GOT3 (cell line): ENCODE data around the gene RDH5.
"Not testable (repeated sequence)": the region's sequence is repeated elsewhere in the genome, so short reads cannot be mapped to it uniquely, and the experiment has no call there.

Experiments
- DNase-seq: peaks from one replicate; lab custom pipeline; 2025; ENCODE audit warnings: mixed read lengths; lab: John Stamatoyannopoulos, UW

Gene RDH5

DNA sequence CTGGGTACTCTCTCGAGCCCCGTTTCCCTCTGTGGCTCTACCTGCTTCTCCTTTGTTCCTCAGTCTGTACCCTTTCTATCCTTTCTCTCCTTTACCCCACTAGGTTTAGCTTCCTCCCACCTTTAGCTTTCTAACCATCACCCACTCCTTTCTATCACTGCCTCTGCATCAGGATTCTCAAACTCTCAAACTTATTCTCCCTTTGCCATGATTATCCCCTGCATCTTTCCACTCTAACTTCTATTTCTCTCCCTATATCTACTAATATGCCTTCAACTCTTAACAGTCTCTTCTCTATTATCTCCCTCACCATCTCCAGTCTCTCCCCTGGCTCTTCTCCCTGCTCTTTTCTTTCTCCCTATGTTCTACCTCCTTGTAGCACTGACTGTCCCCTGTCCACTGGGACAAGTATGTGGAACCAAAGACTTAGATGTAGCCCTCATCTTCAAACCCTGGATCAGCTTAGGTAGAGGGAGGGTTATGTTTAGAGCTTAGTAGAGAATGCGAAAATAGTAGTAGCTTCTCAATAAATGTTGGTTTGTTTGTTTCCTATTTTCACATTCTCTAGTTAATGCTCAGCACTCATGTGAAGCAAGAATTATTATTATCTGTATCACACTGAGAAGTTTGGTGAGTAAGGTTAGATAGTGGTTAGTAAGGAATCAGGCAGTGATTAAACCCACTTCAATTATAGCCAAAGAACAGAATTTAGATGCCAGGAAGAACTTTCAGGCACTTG lies 26.1 kb downstream of the RDH5 start:
- DNase-seq: no peak

- no peak for DNase-seq
These were observed 26.7 kb downstream of the RDH5 start for GRCh38 chr12:55746913-55747231.

- no peak for DNase-seq
These were observed 28.2 kb downstream of the RDH5 start for GRCh38 chr12:55748230-55748993.

DNA sequence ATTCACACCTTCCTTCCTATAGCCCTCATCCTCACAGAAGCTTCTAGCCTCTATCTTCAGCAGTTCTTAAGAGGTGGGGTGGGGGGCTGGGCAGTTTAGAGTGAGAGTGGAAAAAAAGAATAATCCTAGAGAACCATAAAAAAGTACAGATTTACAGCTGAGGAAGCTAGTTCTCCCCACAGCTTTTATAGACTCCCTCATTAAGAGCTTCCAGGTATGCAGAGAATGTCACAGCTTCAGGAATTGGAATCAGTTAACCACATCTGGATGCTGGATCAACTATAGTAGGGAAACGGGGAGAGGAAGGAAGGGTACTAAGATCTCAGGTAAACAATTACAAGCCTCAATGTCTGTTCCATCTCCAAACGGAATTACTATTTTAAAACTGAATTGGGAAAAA lies 35.1 kb downstream of the RDH5 start:
- DNase-seq: no peak

- no peak for DNase-seq
These were observed 37.5 kb downstream of the RDH5 start for GRCh38 chr12:55757701-55758100.

DNA sequence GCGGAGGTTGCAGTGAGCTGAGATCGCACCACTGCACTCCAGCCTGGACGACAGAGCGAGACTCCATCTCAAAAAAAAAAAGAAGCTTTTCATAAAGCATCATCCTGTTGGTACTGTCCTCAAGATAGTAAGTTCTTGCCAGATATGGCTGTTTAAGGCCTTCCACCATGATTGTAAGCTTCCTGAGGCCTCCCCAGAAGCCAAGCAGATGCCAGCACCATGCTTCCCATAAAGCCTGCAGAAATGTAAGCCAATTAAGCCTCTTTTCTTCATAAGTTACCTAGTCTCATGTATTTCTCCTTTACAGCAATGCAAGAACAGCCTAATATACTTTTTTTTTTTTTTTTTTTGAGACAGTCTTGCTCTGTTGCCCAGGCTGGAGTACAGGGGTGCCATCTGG lies 38.4 kb downstream of the RDH5 start:
- DNase-seq: not testable (repeated sequence)

GRCh38 chr12:55760663-55761062 lies 40.5 kb downstream of the RDH5 start:
- no peak for DNase-seq

DNA sequence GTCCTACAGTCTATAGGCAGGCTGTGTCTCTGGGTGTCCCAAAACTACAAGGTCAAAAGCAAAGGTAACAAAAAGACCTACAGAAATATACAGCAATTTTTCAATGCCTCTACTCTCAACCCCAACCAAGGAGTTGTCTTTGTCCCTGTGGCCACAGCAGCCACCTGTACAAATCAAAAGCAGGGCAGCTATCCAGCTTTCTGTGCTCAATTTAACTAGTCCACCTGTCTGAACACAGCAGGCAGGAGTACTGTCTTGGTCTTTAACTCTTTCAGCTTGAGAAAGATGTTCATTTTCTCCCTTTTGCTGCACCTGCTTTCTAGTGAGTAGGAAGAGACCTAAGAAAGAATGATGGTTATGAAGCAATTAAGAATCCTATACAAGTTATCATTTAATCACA lies 42.5 kb downstream of the RDH5 start:
- DNase-seq: no peak

DNA sequence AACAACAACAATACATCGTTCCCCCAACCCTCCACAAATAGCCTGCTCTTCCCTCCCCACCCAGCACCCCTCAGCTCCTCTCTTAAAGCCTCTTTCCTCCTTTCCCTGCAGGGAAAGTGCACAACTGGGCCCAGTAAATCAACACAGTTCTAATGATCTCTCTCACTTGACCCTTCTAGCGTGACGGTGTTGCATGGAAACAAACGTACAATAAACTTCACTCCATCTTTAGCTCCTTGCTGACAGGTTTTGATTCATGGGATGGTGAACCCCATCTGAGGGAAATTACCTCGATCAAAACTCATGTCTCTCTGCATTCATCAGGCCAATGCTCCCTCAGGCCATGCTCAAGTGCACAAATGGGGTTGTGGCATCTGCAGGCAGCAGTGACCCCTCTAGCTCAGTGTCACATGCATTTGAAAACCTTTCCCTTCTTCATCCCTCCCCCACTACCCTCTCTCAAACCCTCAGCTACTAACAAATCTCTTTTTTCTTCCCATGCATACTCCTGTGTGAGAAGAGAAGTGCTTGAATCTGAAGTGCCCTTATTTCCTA lies 45.6 kb downstream of the RDH5 start:
- no peak for DNase-seq

GRCh38 chr12:55767156-55767555 lies 47.0 kb downstream of the RDH5 start:
- no peak for DNase-seq

GRCh38 chr12:55771736-55772135 lies 51.5 kb downstream of the RDH5 start:
- DNase-seq: no peak
